HG02798 (cell line): ENCODE measurements around the gene TCAF1.
"Not testable (repeated sequence)": the region's sequence is repeated elsewhere in the genome, so short reads cannot be mapped to it uniquely, and the experiment has no call there.

Experiments
- ATAC-seq: cut with Tn5 transposase; IDR thresholded peaks from one replicate; pipeline ENCODE4 v1.9.1; 2021; ENCODE audit warnings: mild to moderate bottlenecking; ENCODE audit not compliant: unreplicated experiment, poor library complexity

Gene TCAF1

DNA sequence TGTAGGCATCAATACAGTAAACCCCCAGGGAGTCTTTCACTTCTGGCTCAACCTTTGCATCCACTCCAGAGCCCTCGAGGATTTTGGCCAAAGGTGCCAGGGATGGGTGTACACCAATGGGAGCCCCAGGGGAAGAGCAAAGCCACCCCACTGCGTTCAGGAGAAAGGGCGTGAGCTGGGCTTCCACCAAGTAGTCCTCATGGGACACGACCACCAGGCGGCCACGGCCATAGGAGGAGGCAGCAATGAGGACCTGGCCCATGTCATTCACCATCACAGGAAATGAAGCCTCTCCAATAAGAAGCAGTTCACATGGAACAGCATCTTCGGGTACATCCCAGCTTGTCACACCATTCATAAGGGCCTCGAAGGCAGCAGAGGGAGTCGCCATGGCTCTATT is 25.8 kb downstream of the TCAF1 start:
- ATAC-seq, result no peak

DNA sequence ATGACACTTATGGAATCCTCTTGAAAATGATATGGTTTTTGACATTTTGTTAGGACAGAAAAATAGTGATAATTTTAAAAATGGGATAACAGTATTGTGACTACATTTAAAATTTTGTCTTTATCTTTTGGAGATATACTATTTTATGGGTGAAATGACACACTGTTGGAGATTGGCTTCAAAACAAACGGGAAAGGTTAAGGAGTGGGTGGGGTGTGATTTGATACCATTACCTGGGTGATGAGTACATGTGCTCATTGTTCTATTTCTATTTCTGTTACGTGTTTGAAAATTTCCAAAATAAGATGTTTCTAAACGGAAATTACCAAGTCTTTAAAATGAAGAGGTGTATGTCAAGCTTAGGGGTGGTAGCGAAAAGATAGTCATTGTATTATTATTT is 28.7 kb downstream of the TCAF1 start:
- not testable (repeated sequence) for ATAC-seq

DNA sequence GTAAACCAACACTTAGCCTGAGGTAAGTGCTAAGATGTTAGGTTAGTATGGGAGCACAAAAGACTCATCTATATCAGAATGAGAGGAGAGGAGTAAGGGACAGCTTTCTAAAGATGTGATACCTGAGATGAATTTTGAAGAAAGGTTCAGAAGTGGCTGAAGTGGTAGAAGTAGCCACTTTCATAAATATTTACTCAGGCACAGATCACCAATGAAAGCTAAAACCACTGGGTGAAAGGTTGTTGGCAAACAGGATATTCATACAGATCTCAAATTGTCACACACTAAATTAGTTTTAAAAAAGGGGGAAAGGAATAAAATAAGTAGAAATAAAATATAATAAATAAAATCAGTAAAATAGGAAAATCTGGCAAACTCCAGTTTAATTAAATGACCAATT is 30.4 kb downstream of the TCAF1 start:
- ATAC-seq, result not testable (repeated sequence)

DNA sequence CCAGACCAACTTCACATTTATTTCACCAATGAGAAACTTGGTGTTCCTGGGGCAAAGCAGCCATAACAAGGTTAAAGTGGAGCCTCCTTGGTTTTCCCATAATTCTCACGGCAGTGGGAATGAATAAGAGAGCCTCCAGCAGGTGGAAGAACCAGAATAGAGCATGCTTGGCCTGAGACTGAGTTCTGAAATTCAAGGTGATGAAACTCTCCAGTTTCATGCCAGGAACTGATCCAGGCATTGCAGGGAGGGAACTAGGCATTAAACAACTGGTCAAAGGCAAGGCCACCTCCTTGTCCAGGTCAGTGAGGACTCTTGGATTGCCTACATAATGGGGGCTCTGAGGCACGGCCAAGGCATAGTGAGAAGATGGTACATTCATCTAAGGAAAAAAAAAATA is 44.0 kb downstream of the TCAF1 start:
- ATAC-seq, result not testable (repeated sequence)

- not testable (repeated sequence) for ATAC-seq
These were observed 46.5 kb downstream of the TCAF1 start for GRCh38 chr7:143855443-143855842.

DNA sequence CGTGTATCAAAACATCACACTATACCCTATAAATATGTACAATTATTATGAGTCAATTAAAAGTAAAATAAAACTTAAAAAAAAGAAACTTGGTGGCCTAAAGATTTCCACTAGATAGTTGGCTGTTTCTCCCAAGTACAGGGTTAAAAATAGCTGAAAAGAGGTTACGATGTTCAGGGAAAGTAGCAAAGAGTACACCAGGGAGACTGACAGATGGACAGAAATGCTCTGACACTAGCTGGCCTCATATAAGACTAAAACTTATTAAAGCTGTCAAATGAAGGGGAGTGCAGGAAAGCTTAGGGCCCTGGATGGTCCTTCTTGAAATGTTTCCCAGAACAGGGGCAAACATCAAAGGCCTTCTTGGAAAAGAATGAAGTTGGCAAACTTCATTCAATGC is 51.3 kb downstream of the TCAF1 start:
- no peak for ATAC-seq

GRCh38 chr7:143849785-143850479 is 52.0 kb downstream of the TCAF1 start:
- no peak for ATAC-seq

DNA sequence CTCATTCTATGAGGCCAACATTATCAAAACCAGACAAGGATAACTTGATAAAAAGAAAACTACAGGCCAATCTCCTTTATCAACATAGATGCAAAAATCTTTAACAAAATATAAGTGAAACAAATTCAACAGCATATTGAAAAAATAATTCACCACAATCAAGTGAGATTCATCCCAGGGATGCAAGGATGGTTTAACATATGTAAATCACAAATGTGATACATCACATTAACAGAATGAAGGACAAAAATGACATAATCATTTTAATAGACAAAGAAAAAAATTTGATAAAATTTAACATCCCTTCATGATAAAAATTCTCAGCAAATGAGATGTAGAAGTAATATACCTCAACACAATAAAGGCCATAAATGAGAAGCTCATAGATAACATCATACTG is 53.8 kb downstream of the TCAF1 start:
- no peak for ATAC-seq

DNA sequence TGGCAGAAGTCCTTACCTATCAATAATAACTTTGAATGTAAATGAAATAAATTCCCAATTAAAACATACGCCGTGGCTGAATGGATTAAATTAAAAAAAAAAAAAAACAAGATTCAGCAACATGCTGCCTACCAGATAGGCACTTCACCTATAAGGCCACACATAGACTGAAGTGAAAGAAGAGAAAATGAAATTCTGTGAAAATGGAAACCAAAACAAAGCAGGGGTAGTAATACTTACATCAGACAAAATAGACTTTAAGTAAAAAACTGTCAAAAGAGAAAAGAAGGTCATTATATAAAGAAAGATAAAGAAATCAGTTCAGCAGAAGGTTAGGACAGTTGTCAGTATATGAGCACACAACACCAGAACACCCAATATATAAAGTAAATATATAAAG is 55.3 kb downstream of the TCAF1 start:
- ATAC-seq, result peak; percentile 37

DNA sequence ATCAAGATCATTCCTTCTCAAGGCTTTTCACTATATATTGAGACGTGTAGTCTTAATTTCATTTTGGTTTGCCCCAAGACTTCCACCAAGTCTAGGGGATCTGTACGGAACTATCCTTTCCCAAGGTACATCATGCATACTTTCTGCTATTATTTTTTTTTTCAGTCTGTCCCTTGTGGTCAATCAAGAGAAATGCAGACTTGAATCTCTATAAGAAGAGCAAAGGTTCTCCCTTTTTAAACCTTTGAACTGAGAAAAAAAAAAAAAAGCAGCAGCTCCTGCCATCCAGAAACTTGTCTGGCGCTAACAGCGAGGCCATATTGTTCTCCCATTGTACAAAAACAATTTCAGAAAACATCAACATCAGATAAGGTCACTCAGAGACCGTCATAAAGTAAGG is 60.3 kb downstream of the TCAF1 start:
- ATAC-seq, result not testable (repeated sequence)

GRCh38 chr7:143840062-143840461 is 61.9 kb downstream of the TCAF1 start:
- ATAC-seq, result not testable (repeated sequence)

GRCh38 chr7:143837223-143837622 is 64.8 kb downstream of the TCAF1 start:
- peak; percentile 65 for ATAC-seq

DNA sequence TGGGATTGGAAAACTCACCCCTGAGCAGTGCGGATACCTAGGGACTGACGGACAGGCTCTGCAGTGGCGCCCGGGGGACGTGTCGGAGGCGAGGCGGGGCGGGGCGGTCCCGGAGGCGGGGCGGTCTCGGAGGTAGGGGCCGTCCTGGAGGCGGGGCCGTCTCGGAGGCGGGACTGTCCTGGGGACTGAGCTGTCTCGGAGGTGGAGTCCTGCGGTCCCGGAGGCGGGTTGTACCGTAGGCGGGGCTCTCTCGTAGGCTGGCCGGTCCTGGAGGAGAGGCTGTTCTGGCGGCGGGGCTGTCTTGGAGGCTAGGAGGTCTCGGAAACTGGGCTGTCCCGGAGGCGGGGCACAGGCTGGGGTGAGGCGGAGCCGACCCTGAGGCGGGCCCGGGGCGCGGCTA is 65.4 kb downstream of the TCAF1 start:
- peak; percentile 81 for ATAC-seq

DNA sequence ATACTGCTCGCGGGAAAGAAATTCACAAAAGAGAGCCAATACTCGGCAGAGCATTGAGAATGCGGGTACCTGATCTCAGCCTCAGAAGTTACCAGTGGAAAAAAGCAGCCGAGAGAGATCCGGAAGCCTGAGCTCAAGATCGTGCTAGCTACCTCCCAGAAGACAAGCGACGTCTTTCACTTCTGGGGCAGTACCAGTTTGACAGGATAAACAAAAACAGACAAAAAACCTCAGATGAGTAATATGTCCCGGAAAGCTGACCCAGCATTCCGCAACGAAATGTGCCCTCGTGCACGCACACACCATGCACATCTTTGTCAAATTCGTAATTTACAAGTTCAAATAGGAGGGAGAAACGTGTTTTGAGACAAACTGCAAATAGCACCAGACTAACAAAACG is 65.9 kb downstream of the TCAF1 start:
- peak; percentile 26 for ATAC-seq

- not testable (repeated sequence) for ATAC-seq
These were observed 75.4 kb downstream of the TCAF1 start for GRCh38 chr7:143826578-143826977.

- ATAC-seq, result not testable (repeated sequence)
These were observed 77.5 kb downstream of the TCAF1 start for GRCh38 chr7:143824295-143825135.

- not testable (repeated sequence) for ATAC-seq
These were observed 78.2 kb downstream of the TCAF1 start for GRCh38 chr7:143823634-143824294.

- not testable (repeated sequence) for ATAC-seq
These were observed 80.3 kb downstream of the TCAF1 start for GRCh38 chr7:143821392-143822277.

GRCh38 chr7:143817873-143818272 is 84.1 kb downstream of the TCAF1 start:
- ATAC-seq, result peak; percentile 76
